ENCODE measurements around the gene CYP8B1. TPM values are rescaled to one million over a fixed set of nuclear protein-coding genes. Genes with fewer than 3 reads are reported as not detected.
A peak's percentile ranks its signal among the peaks of the same experiment; 100 is the strongest.

Gene CYP8B1
- total RNA-seq, 1 experiment from 2014 or later = not detected

GRCh38 chr3:42892169-42892568 lies 16.5 kb upstream of the CYP8B1 start:
- Mint-ChIP-seq H3K4me3 (ENCODE audit: low read depth, unreplicated experiment) (no peak overlapping the region), H3K9me3 (ENCODE audit: low read depth, unreplicated experiment) (no peaks in the 10 kb centered on the region), H3K27ac (ENCODE audit: unreplicated experiment) (peak overlapping the region; percentile 34), H3K27me3 (ENCODE audit: unreplicated experiment) (no peaks in the 10 kb centered on the region), H3K4me1 (ENCODE audit: low read depth, unreplicated experiment) (peaks cover 30% of the 10 kb centered on the region), H3K36me3 (ENCODE audit: insufficient read depth, unreplicated experiment) (no peaks in the 10 kb centered on the region)
- BruUV-seq (replicated peaks) = no TSS peak
- TF ChIP-seq, protein P1, sequence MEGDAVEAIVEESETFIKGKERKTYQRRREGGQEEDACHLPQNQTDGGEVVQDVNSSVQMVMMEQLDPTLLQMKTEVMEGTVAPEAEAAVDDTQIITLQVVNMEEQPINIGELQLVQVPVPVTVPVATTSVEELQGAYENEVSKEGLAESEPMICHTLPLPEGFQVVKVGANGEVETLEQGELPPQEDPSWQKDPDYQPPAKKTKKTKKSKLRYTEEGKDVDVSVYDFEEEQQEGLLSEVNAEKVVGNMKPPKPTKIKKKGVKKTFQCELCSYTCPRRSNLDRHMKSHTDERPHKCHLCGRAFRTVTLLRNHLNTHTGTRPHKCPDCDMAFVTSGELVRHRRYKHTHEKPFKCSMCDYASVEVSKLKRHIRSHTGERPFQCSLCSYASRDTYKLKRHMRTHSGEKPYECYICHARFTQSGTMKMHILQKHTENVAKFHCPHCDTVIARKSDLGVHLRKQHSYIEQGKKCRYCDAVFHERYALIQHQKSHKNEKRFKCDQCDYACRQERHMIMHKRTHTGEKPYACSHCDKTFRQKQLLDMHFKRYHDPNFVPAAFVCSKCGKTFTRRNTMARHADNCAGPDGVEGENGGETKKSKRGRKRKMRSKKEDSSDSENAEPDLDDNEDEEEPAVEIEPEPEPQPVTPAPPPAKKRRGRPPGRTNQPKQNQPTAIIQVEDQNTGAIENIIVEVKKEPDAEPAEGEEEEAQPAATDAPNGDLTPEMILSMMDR (IDR thresholded peaks at IDR 0.05; ENCODE audit: unreplicated experiment) = no peak
- intact Hi-C loops (cut with micrococcal nuclease; ENCODE audit: unreplicated experiment) = no loop called here
- CTCF ChIA-PET = interaction anchor here (0.8 kb wide), 1 partner anchor 11 kb away, joined by 3 read pairs; no protein-coding TSS in a partner anchor
- DNase-seq = peak; percentile 27

DNA sequence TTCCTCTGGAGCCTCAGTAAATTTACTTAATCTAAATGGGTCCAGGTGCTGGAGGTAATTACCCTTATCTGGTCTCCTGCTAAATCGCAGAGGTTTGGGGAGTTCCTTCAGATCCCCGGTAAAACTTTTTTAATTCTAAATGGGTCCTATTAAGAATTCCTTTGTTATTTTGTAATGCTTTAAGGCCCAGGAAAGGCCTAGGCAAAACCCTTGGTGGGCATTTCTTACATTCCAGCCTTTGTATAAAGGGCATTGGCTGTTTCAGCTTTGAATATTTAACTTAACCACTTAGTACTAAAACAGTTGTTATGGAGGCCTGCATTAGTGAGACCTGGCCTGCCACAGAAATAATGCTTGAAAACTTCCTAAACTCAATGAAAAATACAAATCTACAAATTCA lies 15.4 kb upstream of the CYP8B1 start:
- Mint-ChIP-seq H3K9me3 (ENCODE audit: low read depth, unreplicated experiment) (no peaks in the 10 kb centered on the region), H3K4me1 (ENCODE audit: low read depth, unreplicated experiment) (peaks cover 38% of the 10 kb centered on the region), H3K27me3 (ENCODE audit: unreplicated experiment) (no peaks in the 10 kb centered on the region), H3K27ac (ENCODE audit: unreplicated experiment) (no peak overlapping the region), H3K36me3 (ENCODE audit: insufficient read depth, unreplicated experiment) (no peaks in the 10 kb centered on the region), H3K4me3 (ENCODE audit: low read depth, unreplicated experiment) (no peak overlapping the region)
- TF ChIP-seq, protein P1 (IDR thresholded peaks at IDR 0.05; ENCODE audit: unreplicated experiment) = no peak
- CTCF ChIA-PET = no interaction called here
- no TSS peak for BruUV-seq (replicated peaks)
- intact Hi-C loops (cut with micrococcal nuclease; ENCODE audit: unreplicated experiment) = no loop called here
- DNase-seq = no peak

GRCh38 chr3:42887084-42887483 lies 11.4 kb upstream of the CYP8B1 start:
- Mint-ChIP-seq H3K4me3 (ENCODE audit: low read depth, unreplicated experiment) (no peak overlapping the region), H3K4me1 (ENCODE audit: low read depth, unreplicated experiment) (peaks cover 41% of the 10 kb centered on the region), H3K36me3 (ENCODE audit: insufficient read depth, unreplicated experiment) (no peaks in the 10 kb centered on the region), H3K27ac (ENCODE audit: unreplicated experiment) (no peak overlapping the region), H3K9me3 (ENCODE audit: low read depth, unreplicated experiment) (no peaks in the 10 kb centered on the region), H3K27me3 (ENCODE audit: unreplicated experiment) (no peaks in the 10 kb centered on the region)
- BruUV-seq (replicated peaks) = no TSS peak
- intact Hi-C loops (cut with micrococcal nuclease; ENCODE audit: unreplicated experiment) = no loop called here
- TF ChIP-seq, protein P1 (IDR thresholded peaks at IDR 0.05; ENCODE audit: unreplicated experiment) = no peak
- DNase-seq = no peak
- CTCF ChIA-PET = no interaction called here

- CTCF ChIA-PET = no interaction called here
- TF ChIP-seq, protein P1 (IDR thresholded peaks at IDR 0.05; ENCODE audit: unreplicated experiment) = no peak
- intact Hi-C loops (cut with micrococcal nuclease; ENCODE audit: unreplicated experiment) = no loop called here
- Mint-ChIP-seq H3K27ac (ENCODE audit: unreplicated experiment) (no peak overlapping the region), H3K4me3 (ENCODE audit: low read depth, unreplicated experiment) (no peak overlapping the region), H3K9me3 (ENCODE audit: low read depth, unreplicated experiment) (no peaks in the 10 kb centered on the region), H3K4me1 (ENCODE audit: low read depth, unreplicated experiment) (peaks cover 36% of the 10 kb centered on the region), H3K27me3 (ENCODE audit: unreplicated experiment) (no peaks in the 10 kb centered on the region), H3K36me3 (ENCODE audit: insufficient read depth, unreplicated experiment) (peaks cover under 1% of the 10 kb centered on the region)
- DNase-seq = no peak
- no TSS peak for BruUV-seq (replicated peaks)
Observed at GRCh38 chr3:42886294-42886822, 10.7 kb upstream of the CYP8B1 start.
